Peyer's patch (tissue), 4 donors: ENCODE measurements around the gene ARIH2. TPM values are rescaled to one million over a fixed set of nuclear protein-coding genes. Genes with fewer than 3 reads are reported as not detected.

ENCODE experiments used
- DNase-seq, 3 donors: peaks; one replicate each; pipeline ENCODE4 v3.0.0-alpha.2; 2017 to 2019
- H3K27ac ChIP-seq, 4 donors: fragments of 200-600 bp; sonication (generic); one replicate each; pipeline ENCODE4 v1.5.1; 2016 to 2019
- H3K27me3 ChIP-seq, 2 donors: fragments of 200-600 bp; sonication (generic); one replicate each; pipeline ENCODE4 v1.5.1; 2019
- H3K36me3 ChIP-seq, 3 donors: fragments of 200-600 bp; sonication (generic); one replicate each; pipeline ENCODE4 v1.5.1; 2016 to 2019
- H3K4me1 ChIP-seq, 4 donors: fragments of 200-600 bp; sonication (generic); one replicate each; pipeline ENCODE4 v1.5.1; 2016 to 2019
- H3K4me3 ChIP-seq, 4 donors: fragments of 200-600 bp; sonication (generic); 1 replicate in 3 of 4; 2 replicates in 1 of 4; pipeline ENCODE4 v1.5.1; 2016 to 2019; ENCODE audit warnings: mild to moderate bottlenecking in 1 of 4
- H3K9me3 ChIP-seq, 4 donors: fragments of 200-600 bp; sonication (generic); one replicate each; pipeline ENCODE4 v1.5.1; 2016 to 2019; ENCODE audit warnings: mild to moderate bottlenecking in 1 of 4
- CTCF ChIP-seq, 6 experiments: fragments of 450-650 bp in 4 of 6; fragments of 200-600 bp in 2 of 6; sonication (generic) in 1 of 6; IDR thresholded peaks; one replicate each; pipeline ENCODE4 v1.5.1; 2017 to 2019; ENCODE audit warnings: antibody characterized with exemption in 6 of 6, mild to moderate bottlenecking in 3 of 6, moderate library complexity in 1 of 6
- POLR2A ChIP-seq, 2 donors: fragments of 450-650 bp; IDR thresholded peaks; one replicate each; pipeline ENCODE4 v1.5.1; 2017; ENCODE audit warnings: antibody characterized with exemption in 2 of 2, mild to moderate bottlenecking in 2 of 2, moderate library complexity in 2 of 2
- total RNA-seq, 4 donors: library from RNA; depleted of rRNA; stranded (reverse); fragments of >200 nt; gene quantifications; one replicate each; pipeline ENCODE4 v1.1.0, GENCODE V29; 2016

ARIH2 gene
- total RNA-seq, 4 donors from 2014 or later, result 59.7 to 184 (median 111) TPM

- Histone ChIP-seq H3K4me1 (peaks cover 0 to 42% (median 20%) of the 10 kb centered on the region in 4 donors), H3K27ac (no peak overlapping the region), H3K36me3 (peaks cover 0 to 51% (median 0%) of the 10 kb centered on the region in 3 donors), H3K4me3 (no peak overlapping the region), H3K27me3 (no peaks in the 10 kb centered on the region), H3K9me3 (no peaks in the 10 kb centered on the region)
- DNase-seq, result no peak
- no peak for TF ChIP-seq POLR2A (IDR thresholded peaks at IDR 0.05)
- no peak for TF ChIP-seq CTCF (IDR thresholded peaks at IDR 0.05)
These were observed 97.1 kb downstream of the ARIH2 start for GRCh38 chr3:49015765-49016164.

DNA sequence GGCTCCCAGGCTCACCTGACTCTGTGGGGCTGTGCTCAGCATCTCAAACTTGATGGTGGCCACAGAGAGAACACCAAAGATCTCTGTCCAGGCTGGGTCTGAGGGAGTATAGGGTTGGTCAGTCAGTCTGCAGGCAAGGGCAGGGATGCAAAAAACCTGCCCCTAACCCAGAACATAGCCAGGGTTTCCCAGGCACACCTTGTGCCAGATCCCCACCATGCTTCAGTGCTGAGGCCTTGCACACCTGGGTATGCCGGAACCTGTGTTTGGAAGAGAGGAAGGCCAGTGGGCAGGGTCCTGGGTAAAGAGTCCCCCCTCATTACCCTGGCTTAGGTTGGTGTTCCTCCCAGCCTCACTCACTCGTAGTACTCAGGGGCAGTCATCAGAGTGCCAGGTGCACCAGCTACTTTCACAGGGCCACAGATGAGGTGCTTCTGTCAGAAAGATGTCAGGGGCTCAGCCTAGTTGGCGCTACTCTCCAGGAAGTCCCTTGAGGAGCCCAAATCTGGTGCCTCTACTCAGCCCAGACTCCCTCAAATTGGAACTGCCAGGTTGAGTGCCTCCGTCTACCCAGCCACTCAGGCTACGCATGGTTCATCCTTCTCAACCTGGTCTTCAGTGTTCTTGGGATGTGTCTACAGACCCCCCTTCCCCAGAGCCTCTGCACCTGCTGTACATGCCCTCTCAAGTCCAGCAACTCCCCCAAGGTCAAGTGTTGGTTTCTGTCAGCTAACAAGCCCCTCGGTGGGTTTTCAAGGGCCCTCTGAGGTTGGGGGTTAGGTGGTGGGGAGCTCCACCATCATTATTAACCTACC is 98.0 kb downstream of the ARIH2 start:
- H3K4me1 ChIP-seq, result peaks cover 0 to 42% (median 20%) of the 10 kb centered on the region in 4 donors
- no peaks in the 10 kb centered on the region for H3K27me3 ChIP-seq
- H3K4me3 ChIP-seq, result no peak overlapping the region
- TF ChIP-seq POLR2A (IDR thresholded peaks at IDR 0.05) (no peak), CTCF (IDR thresholded peaks at IDR 0.05) (no peak)
- H3K9me3 ChIP-seq, result no peaks in the 10 kb centered on the region
- H3K27ac ChIP-seq, result no peak overlapping the region
- no peak for DNase-seq
- peaks cover 0 to 48% (median 0%) of the 10 kb centered on the region in 3 donors for H3K36me3 ChIP-seq

DNA sequence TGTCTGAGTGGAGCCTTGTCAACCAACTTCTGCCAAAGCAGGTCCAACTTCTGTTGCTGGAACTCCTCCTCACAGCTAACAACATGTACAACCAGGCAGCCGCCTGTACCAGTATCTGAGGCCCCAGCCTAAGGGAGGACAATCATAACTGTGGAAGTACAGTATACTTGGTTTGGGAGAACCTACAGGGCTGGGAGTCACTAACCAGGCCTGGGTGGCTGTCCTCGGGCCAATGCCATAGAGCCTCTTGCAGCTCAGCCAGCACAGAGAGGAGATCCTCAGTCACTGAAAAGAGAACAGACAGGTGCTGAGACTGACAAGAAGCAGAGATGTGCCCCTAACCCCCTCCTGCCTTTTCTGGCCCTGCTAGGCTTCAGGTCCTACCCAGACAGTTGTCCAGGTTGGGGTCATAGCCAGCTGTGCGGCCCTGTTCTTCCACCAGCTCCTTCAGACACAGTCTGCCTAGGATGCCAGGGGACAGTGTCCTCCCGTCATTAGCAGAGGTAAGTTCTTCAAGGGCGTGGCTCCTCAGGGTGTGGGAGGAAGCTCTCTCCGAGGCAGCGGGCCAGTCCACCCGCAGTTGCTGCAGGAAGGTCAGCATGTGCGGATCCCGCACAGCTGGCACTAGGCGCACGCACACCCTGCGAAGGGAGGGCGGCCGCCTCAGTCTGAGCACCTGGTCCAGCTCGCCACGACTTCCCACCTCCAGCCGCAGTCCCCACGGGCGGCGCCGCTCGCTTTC is 98.8 kb downstream of the ARIH2 start:
- Histone ChIP-seq H3K9me3 (no peaks in the 10 kb centered on the region), H3K27me3 (no peaks in the 10 kb centered on the region), H3K4me3 (peak overlapping the region; percentile 74 to 92 (median 86)), H3K36me3 (peaks cover 0 to 40% (median 0%) of the 10 kb centered on the region in 3 donors), H3K4me1 (peaks cover 0 to 38% (median 20%) of the 10 kb centered on the region in 4 donors), H3K27ac (peak overlapping the region; percentile 72 to 100 (median 93))
- DNase-seq, result peak in 2 of 3 donors; percentile 71 to 75
- TF ChIP-seq CTCF (IDR thresholded peaks at IDR 0.05) (no peak), POLR2A (IDR thresholded peaks at IDR 0.05) (peak; percentile 33 to 40)

- H3K4me1 ChIP-seq, result peaks cover 0 to 39% (median 27%) of the 10 kb centered on the region in 4 donors
- peak within 1 kb of the TSS; percentile 74 to 92 (median 86) for H3K4me3 ChIP-seq
- peak within 1 kb of the TSS; percentile 86 to 100 (median 100) for H3K27ac ChIP-seq
- no peaks in the 10 kb centered on the region for H3K9me3 ChIP-seq
- H3K36me3 ChIP-seq, result peaks cover 0 to 34% (median 0%) of the 10 kb centered on the region in 3 donors
- no peaks in the 10 kb centered on the region for H3K27me3 ChIP-seq
- peak; percentile 42 to 59 for TF ChIP-seq POLR2A (IDR thresholded peaks at IDR 0.05)
- TF ChIP-seq CTCF (IDR thresholded peaks at IDR 0.05), result no peak
- peak; percentile 73 to 85 (median 83) for DNase-seq
These were observed 99.5 kb downstream of the ARIH2 start, which contains the start of gene DALRD3 for GRCh38 chr3:49017971-49018706. Gene DALRD3 (minus strand): TSS chr3:49018580. CDS start chr3:49018564, 16 bp downstream.

DNA sequence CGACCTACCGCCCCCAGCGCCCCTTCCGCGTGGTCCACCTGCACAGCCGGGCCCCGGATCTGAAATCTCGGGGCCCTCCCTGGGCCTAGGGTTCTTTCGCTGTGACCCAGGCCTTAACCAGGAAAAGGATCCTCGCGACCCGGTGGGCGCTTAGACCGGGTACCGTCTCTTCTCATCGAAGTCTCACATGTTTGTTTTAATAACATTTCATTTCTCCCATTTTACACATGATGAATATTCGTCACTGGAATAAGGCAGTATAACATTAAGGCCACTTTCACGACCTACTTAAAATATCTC is 100.0 kb downstream of the ARIH2 start:
- H3K4me3 ChIP-seq, result peak overlapping the region; percentile 74 to 92 (median 86)
- H3K9me3 ChIP-seq, result no peaks in the 10 kb centered on the region
- no peak for DNase-seq
- peaks cover 0 to 36% (median 0%) of the 10 kb centered on the region in 3 donors for H3K36me3 ChIP-seq
- H3K27ac ChIP-seq, result peak overlapping the region; percentile 72 to 100 (median 93)
- TF ChIP-seq CTCF (IDR thresholded peaks at IDR 0.05), result no peak
- no peak for TF ChIP-seq POLR2A (IDR thresholded peaks at IDR 0.05)
- no peaks in the 10 kb centered on the region for H3K27me3 ChIP-seq
- H3K4me1 ChIP-seq, result peaks cover 0 to 42% (median 28%) of the 10 kb centered on the region in 4 donors
